Mesothelial cell of epicardium (in vitro differentiated cells): ENCODE data around the gene QKI. TPM values are rescaled to one million over a fixed set of nuclear protein-coding genes. Genes with fewer than 3 reads are reported as not detected.

ENCODE experiments used
- DNase-seq, 2 experiments: peaks; one replicate each; pipeline ENCODE4 v3.0.0; 2021; ENCODE audit warnings: low spot score in 2 of 2; ENCODE audit not compliant: unreplicated experiment in 2 of 2
- H3K27ac Mint-ChIP-seq: 2 replicates; pipeline ENCODE4 v1.8.0; 2021; ENCODE audit warnings: mixed read lengths
- H3K27me3 Mint-ChIP-seq: 2 replicates; pipeline ENCODE4 v1.8.0; 2021; ENCODE audit warnings: low read depth, mixed read lengths
- H3K36me3 Mint-ChIP-seq: 2 replicates; pipeline ENCODE4 v1.8.0; 2021; ENCODE audit warnings: mixed read lengths
- H3K4me1 Mint-ChIP-seq: 2 replicates; pipeline ENCODE4 v1.8.0; 2021; ENCODE audit warnings: mixed read lengths
- H3K4me3 Mint-ChIP-seq: 2 replicates; pipeline ENCODE4 v1.8.0; 2021; ENCODE audit warnings: mild to moderate bottlenecking, moderate library complexity, mixed read lengths
- H3K9me3 Mint-ChIP-seq: 2 replicates; pipeline ENCODE4 v1.8.0; 2021; ENCODE audit warnings: mixed read lengths
- CTCF ChIP-seq: fragments of 200-600 bp; sonication (generic); IDR thresholded peaks from one replicate; pipeline ENCODE4 v1.5.0; 2021; ENCODE audit warnings: antibody characterized with exemption; ENCODE audit not compliant: unreplicated experiment
- total RNA-seq: library from RNA; stranded (reverse); gene quantifications from 3 replicates; pipeline ENCODE4 v1.2.1, GENCODE V29; 2021

Gene QKI
- total RNA-seq, 1 donor from 2014 or later, result 133 TPM

- no peaks in the 10 kb centered on the region for H3K9me3 Mint-ChIP-seq
- H3K4me1 Mint-ChIP-seq, result peaks cover 3% of the 10 kb centered on the region
- H3K4me3 Mint-ChIP-seq, result no peak overlapping the region
Observed at GRCh38 chr6:163573503-163574179, 159.1 kb downstream of the QKI start.

GRCh38 chr6:163576114-163576513 is 161.6 kb downstream of the QKI start:
- TF ChIP-seq CTCF, result no peak
- Mint-ChIP-seq H3K27me3 (no peaks in the 10 kb centered on the region), H3K27ac (no peak overlapping the region), H3K36me3 (peaks cover 10% of the 10 kb centered on the region), H3K4me1 (peaks cover 5% of the 10 kb centered on the region), H3K9me3 (no peaks in the 10 kb centered on the region), H3K4me3 (no peak overlapping the region)
- no peak for DNase-seq

More at GRCh38 chr6:163573503-163574179, 159.1 kb downstream of the QKI start:
- H3K27ac Mint-ChIP-seq, result no peak overlapping the region
- TF ChIP-seq CTCF, result no peak
- no peak for DNase-seq
- peaks cover 18% of the 10 kb centered on the region for H3K36me3 Mint-ChIP-seq
- H3K27me3 Mint-ChIP-seq, result no peaks in the 10 kb centered on the region

GRCh38 chr6:163577404-163577803 is 162.9 kb downstream of the QKI start:
- peaks cover 4% of the 10 kb centered on the region for H3K36me3 Mint-ChIP-seq
- no peak overlapping the region for H3K27ac Mint-ChIP-seq
- no peak for DNase-seq
- peaks cover 3% of the 10 kb centered on the region for H3K4me1 Mint-ChIP-seq
- H3K4me3 Mint-ChIP-seq, result no peak overlapping the region
- no peaks in the 10 kb centered on the region for H3K9me3 Mint-ChIP-seq
- H3K27me3 Mint-ChIP-seq, result no peaks in the 10 kb centered on the region
- TF ChIP-seq CTCF, result no peak

- DNase-seq, result no peak
- TF ChIP-seq CTCF, result no peak
- peaks cover 4% of the 10 kb centered on the region for H3K9me3 Mint-ChIP-seq
- H3K27ac Mint-ChIP-seq, result no peak overlapping the region
- H3K4me1 Mint-ChIP-seq, result peaks cover 3% of the 10 kb centered on the region
- no peak overlapping the region for H3K4me3 Mint-ChIP-seq
- H3K36me3 Mint-ChIP-seq, result no peaks in the 10 kb centered on the region
- H3K27me3 Mint-ChIP-seq, result no peaks in the 10 kb centered on the region
Observed at GRCh38 chr6:163579111-163579879, 164.8 kb downstream of the QKI start.

- Mint-ChIP-seq H3K9me3 (peaks cover 4% of the 10 kb centered on the region), H3K4me3 (no peak overlapping the region), H3K27ac (no peak overlapping the region), H3K27me3 (no peaks in the 10 kb centered on the region), H3K36me3 (no peaks in the 10 kb centered on the region), H3K4me1 (peaks cover 3% of the 10 kb centered on the region)
- no peak for TF ChIP-seq CTCF
- DNase-seq, result no peak
Observed at GRCh38 chr6:163579880-163580295, 165.4 kb downstream of the QKI start.
